ENCODE measurements around the gene ZNF385C. TPM values are rescaled to one million over a fixed set of nuclear protein-coding genes. Genes with fewer than 3 reads are reported as not detected.
A peak's percentile ranks its signal among the peaks of the same experiment; 100 is the strongest.

Gene ZNF385C
- total and polyA plus RNA-seq, 2 of the 13 experiments (the other 11 are each of a cell fraction or from before 2014, with no cell fraction given), result 2.3 to 6.1 TPM

- TF ChIP-seq UBTF (CRISPR knock-in tag; IDR thresholded peaks at IDR 0.05) (no peak), ZNF772 (CRISPR knock-in tag; IDR thresholded peaks at IDR 0.05) (no peak), TAF15 (IDR thresholded peaks at IDR 0.05; ENCODE audit: low read depth, low read length, poor library complexity, severe bottlenecking) (no peak), ZNF10 (CRISPR knock-in tag; IDR thresholded peaks at IDR 0.05; ENCODE audit: borderline replicate concordance, low read depth) (no peak), ETV5 (CRISPR knock-in tag; IDR thresholded peaks at IDR 0.05; ENCODE audit: borderline replicate concordance) (peak; percentile 99), ZNF879 (CRISPR knock-in tag; IDR thresholded peaks at IDR 0.05) (no peak), ZNF230 (CRISPR knock-in tag; IDR thresholded peaks at IDR 0.05) (no peak), ZFP36L1 (CRISPR knock-in tag; IDR thresholded peaks at IDR 0.05) (no peak; the same call in 1 of the 2 replicates), ATF5 (CRISPR knock-in tag; IDR thresholded peaks at IDR 0.05; ENCODE audit: low read depth) (no peak), FOXP1 (IDR thresholded peaks at IDR 0.05) (no peak), FOXP1 (CRISPR knock-in tag; IDR thresholded peaks at IDR 0.05) (peak; percentile 55; the same call in 1 of the 2 replicates), ZSCAN29 (CRISPR knock-in tag; conservative IDR thresholded peaks at IDR 0.05) (no peak), IKZF1 (IDR thresholded peaks at IDR 0.05) (no peak), PBX2 (CRISPR knock-in tag; IDR thresholded peaks at IDR 0.05) (no peak), ZNF510 (CRISPR knock-in tag; IDR thresholded peaks at IDR 0.05; ENCODE audit: low read depth) (0 out of 2 replicates have a peak, but pooled peaks have one; percentile 21), ZNF672 (CRISPR knock-in tag; IDR thresholded peaks at IDR 0.05) (no peak), ZSCAN25 (CRISPR knock-in tag; IDR thresholded peaks at IDR 0.05) (no peak), KLF13 (CRISPR knock-in tag; IDR thresholded peaks at IDR 0.05) (no peak), TMF1 (CRISPR knock-in tag; IDR thresholded peaks at IDR 0.05; ENCODE audit: low read depth) (no peak), NFE2 (CRISPR knock-in tag; IDR thresholded peaks at IDR 0.05) (no peak), ZNF282 (IDR thresholded peaks at IDR 0.05; ENCODE audit: partially characterized antibody) (no peak), ZNF354B (CRISPR knock-in tag; IDR thresholded peaks at IDR 0.05) (no peak), SKI (IDR thresholded peaks at IDR 0.05; ENCODE audit: partially characterized antibody) (peak; percentile 90), ZIK1 (CRISPR knock-in tag; IDR thresholded peaks at IDR 0.05; ENCODE audit: borderline replicate concordance, low read depth) (no peak), THAP7 (CRISPR knock-in tag; IDR thresholded peaks at IDR 0.05) (no peak), POLR2AphosphoS5 (IDR thresholded peaks at IDR 0.05; ENCODE audit: low read depth, low read length) (no peak), SETDB1 (CRISPR knock-in tag; IDR thresholded peaks at IDR 0.05; ENCODE audit: borderline replicate concordance) (no peak)
Measured at GRCh38 chr17:42135664-42136653, 37.7 kb upstream of the ZNF385C start (continued).
